ENCODE data around the gene ITPRIPL1.
"Not testable (repeated sequence)": the region's sequence is repeated elsewhere in the genome, so short reads cannot be mapped to it uniquely, and the experiment has no call there.

The ITPRIPL1 gene

GRCh38 chr2:96325041-96325883 is at the start of gene ITPRIPL1:
Gene ITPRIPL1, plus strand, starts transcription at chr2:96325317. Its CDS starts 523 bp downstream, at chr2:96325840.
- no peak for DNase-seq (ENCODE audit: low read depth)

- DNase-seq (ENCODE audit: low read depth) = no peak
Observed at GRCh38 chr2:96276787-96277499, 48.2 kb upstream of the ITPRIPL1 start.

GRCh38 chr2:96287273-96287856 is 37.8 kb upstream of the ITPRIPL1 start:
- no peak for DNase-seq (ENCODE audit: low read depth)

- DNase-seq (ENCODE audit: low read depth) = no peak
Observed at GRCh38 chr2:96291751-96292150, 33.4 kb upstream of the ITPRIPL1 start.

- DNase-seq (ENCODE audit: low read depth) = not testable (repeated sequence)
Observed at GRCh38 chr2:96294271-96294670, 30.8 kb upstream of the ITPRIPL1 start.

GRCh38 chr2:96296925-96297324 is 28.2 kb upstream of the ITPRIPL1 start:
- DNase-seq (ENCODE audit: low read depth) = no peak

GRCh38 chr2:96301865-96302264 is 23.3 kb upstream of the ITPRIPL1 start:
- no peak for DNase-seq (ENCODE audit: low read depth)

GRCh38 chr2:96304606-96305005 is 20.5 kb upstream of the ITPRIPL1 start:
- DNase-seq (ENCODE audit: low read depth) = no peak

GRCh38 chr2:96305091-96305978 is 19.8 kb upstream of the ITPRIPL1 start, which contains the start of gene SNRNP200:
Gene SNRNP200, minus strand, starts transcription at chr2:96305546. Its CDS starts 109 bp downstream, at chr2:96305437.
- peak; percentile 62 for DNase-seq (ENCODE audit: low read depth)

- DNase-seq (ENCODE audit: low read depth) = no peak
Observed at GRCh38 chr2:96305979-96306308, 19.2 kb upstream of the ITPRIPL1 start.

GRCh38 chr2:96306370-96306769 is 18.7 kb upstream of the ITPRIPL1 start:
- DNase-seq (ENCODE audit: low read depth) = no peak

GRCh38 chr2:96308248-96308647 is 16.9 kb upstream of the ITPRIPL1 start:
- DNase-seq (ENCODE audit: low read depth) = no peak

GRCh38 chr2:96315005-96315399 is 10.1 kb upstream of the ITPRIPL1 start:
- no peak for DNase-seq (ENCODE audit: low read depth)

- DNase-seq (ENCODE audit: low read depth) = peak; percentile 43
Observed at GRCh38 chr2:96315400-96316071, 9.6 kb upstream of the ITPRIPL1 start.

GRCh38 chr2:96316999-96317398 is 8.1 kb upstream of the ITPRIPL1 start:
- DNase-seq (ENCODE audit: low read depth) = no peak

- DNase-seq (ENCODE audit: low read depth) = no peak
Observed at GRCh38 chr2:96317584-96317997, 7.5 kb upstream of the ITPRIPL1 start.

- no peak for DNase-seq (ENCODE audit: low read depth)
Observed at GRCh38 chr2:96318723-96319122, 6.4 kb upstream of the ITPRIPL1 start.

- DNase-seq (ENCODE audit: low read depth) = no peak
Observed at GRCh38 chr2:96319396-96319795, 5.7 kb upstream of the ITPRIPL1 start.

GRCh38 chr2:96320326-96320725 is 4.8 kb upstream of the ITPRIPL1 start:
- DNase-seq (ENCODE audit: low read depth) = no peak

GRCh38 chr2:96320728-96321622 is 4.1 kb upstream of the ITPRIPL1 start:
- no peak for DNase-seq (ENCODE audit: low read depth)
